WTC11 (cell line): Measurements from ENCODE around the gene INPP5F. TPM values are rescaled to one million over a fixed set of nuclear protein-coding genes. Genes with fewer than 3 reads are reported as not detected.

ENCODE experiments used
- ATAC-seq: fragments of 200-7000 bp; cut with Tn5 transposase; 2 replicates; pipeline ENCODE4 v1.10.0; 2021; ENCODE audit warnings: mild to moderate bottlenecking, moderate library complexity
- CTCF ChIA-PET: fragments of 300-600 bp; sonication (Branson Sonifier 250); formaldehyde crosslinking; loops from one replicate; lab custom pipeline; 2021; ENCODE audit warnings: antibody characterized with exemption; lab: Charles Lee
- POLR2A ChIA-PET: fragments of 350-600 bp; sonication (Branson Sonifier 250); formaldehyde crosslinking; loops from one replicate; lab custom pipeline; 2021; ENCODE audit warnings: antibody characterized with exemption; lab: Charles Lee
- DNase-seq: peaks from one replicate; pipeline ENCODE4 v3.0.0; 2021; ENCODE audit warnings: low spot score
- H3K27ac Mint-ChIP-seq: 2 replicates; pipeline ENCODE4 v1.8.0; 2021; ENCODE audit warnings: mixed read lengths
- H3K27me3 Mint-ChIP-seq: 2 replicates; pipeline ENCODE4 v1.8.0; 2021; ENCODE audit warnings: low read depth, mild to moderate bottlenecking, moderate library complexity, mixed read lengths
- H3K36me3 Mint-ChIP-seq: 2 replicates; pipeline ENCODE4 v1.8.0; 2021; ENCODE audit warnings: mixed read lengths
- H3K4me1 Mint-ChIP-seq: 2 replicates; pipeline ENCODE4 v1.8.0; 2022; ENCODE audit warnings: mixed read lengths
- H3K4me3 Mint-ChIP-seq: 2 replicates; pipeline ENCODE4 v1.8.0; 2021; ENCODE audit warnings: mild to moderate bottlenecking, moderate library complexity, mixed read lengths
- H3K9me3 Mint-ChIP-seq: 2 replicates; pipeline ENCODE4 v1.8.0; 2021; ENCODE audit warnings: mixed read lengths
- ATF6 ChIP-seq: sonication (generic); formaldehyde crosslinking; IDR thresholded peaks from 2 replicates; pipeline ENCODE4 v1.8.1; 2023; ENCODE audit warnings: mild to moderate bottlenecking, missing genetic modification reagents
- CREM ChIP-seq: sonication (generic); formaldehyde crosslinking; IDR thresholded peaks from 2 replicates; pipeline ENCODE4 v1.8.1; 2022; ENCODE audit warnings: mild to moderate bottlenecking, missing genetic modification reagents, moderate library complexity
- CTCF ChIP-seq: fragments of 200-600 bp; IDR thresholded peaks from 2 replicates; pipeline ENCODE4 v1.8.0; 2022; ENCODE audit warnings: antibody characterized with exemption
- E2F5 ChIP-seq: sonication (generic); formaldehyde crosslinking; IDR thresholded peaks from 2 replicates; pipeline ENCODE4 v1.8.1; 2022; ENCODE audit warnings: mild to moderate bottlenecking, moderate library complexity, missing genetic modification reagents
- ELF4 ChIP-seq: sonication (generic); formaldehyde crosslinking; IDR thresholded peaks from 2 replicates; pipeline ENCODE4 v1.8.1; 2022; ENCODE audit warnings: low read depth, mild to moderate bottlenecking, moderate library complexity, missing genetic modification reagents
- FOXJ3 ChIP-seq: sonication (generic); formaldehyde crosslinking; IDR thresholded peaks from 2 replicates; pipeline ENCODE4 v1.9.0; 2021; ENCODE audit warnings: missing genetic modification reagents, mild to moderate bottlenecking, borderline replicate concordance
- IRF2 ChIP-seq: sonication (generic); formaldehyde crosslinking; IDR thresholded peaks from 2 replicates; pipeline ENCODE4 v1.8.0; 2022; ENCODE audit warnings: low read depth, missing genetic modification reagents, borderline replicate concordance
- MXD4 ChIP-seq: fragments of 250-450 bp; sonication (Bioruptor Pico); IDR thresholded peaks from 2 replicates; pipeline ENCODE4 v1.8.0; 2021; ENCODE audit warnings: mild to moderate bottlenecking, moderate library complexity, borderline replicate concordance
- NFE2L1 ChIP-seq: sonication (generic); formaldehyde crosslinking; IDR thresholded peaks from 2 replicates; pipeline ENCODE4 v1.8.1; 2023; ENCODE audit warnings: missing genetic modification reagents
- ZNF232 ChIP-seq: sonication (generic); formaldehyde crosslinking; IDR thresholded peaks from 2 replicates; pipeline ENCODE4 v1.8.0; 2022; ENCODE audit warnings: mild to moderate bottlenecking, missing genetic modification reagents
- ZNF396 ChIP-seq: fragments of 250-450 bp; sonication (Bioruptor Pico); IDR thresholded peaks from 2 replicates; pipeline ENCODE4 v1.8.0; 2021; ENCODE audit warnings: mild to moderate bottlenecking, moderate library complexity, borderline replicate concordance
- ZNF416 ChIP-seq: fragments of 250-450 bp; sonication (Bioruptor Pico); IDR thresholded peaks from 2 replicates; pipeline ENCODE4 v1.9.0; 2021; ENCODE audit warnings: mild to moderate bottlenecking, inconsistent platforms
- ZNF425 ChIP-seq: fragments of 250-450 bp; sonication (Bioruptor Pico); conservative IDR thresholded peaks from 2 replicates; pipeline ENCODE4 v1.9.0; 2021; ENCODE audit warnings: mild to moderate bottlenecking
- ZNF532 ChIP-seq: fragments of 250-450 bp; sonication (Bioruptor Pico); IDR thresholded peaks from 2 replicates; pipeline ENCODE4 v1.9.0; 2021; ENCODE audit warnings: mild to moderate bottlenecking, borderline replicate concordance
- ZSCAN18 ChIP-seq: fragments of 250-450 bp; sonication (Bioruptor Pico); IDR thresholded peaks from 2 replicates; pipeline ENCODE4 v2.1.2; 2022; ENCODE audit warnings: mild to moderate bottlenecking, moderate library complexity
- total RNA-seq: library from RNA; stranded (reverse); gene quantifications from 3 replicates; pipeline ENCODE4 v1.2.3, GENCODE V29; 2021
- TF ChIP-seq, protein P1 (sequence below): sonication (generic); formaldehyde crosslinking; IDR thresholded peaks from 2 replicates; pipeline ENCODE4 v1.8.0; 2022; ENCODE audit warnings: mild to moderate bottlenecking, missing genetic modification reagents

The INPP5F gene
- total RNA-seq, 1 experiment from 2014 or later, result 83.3 TPM

DNA sequence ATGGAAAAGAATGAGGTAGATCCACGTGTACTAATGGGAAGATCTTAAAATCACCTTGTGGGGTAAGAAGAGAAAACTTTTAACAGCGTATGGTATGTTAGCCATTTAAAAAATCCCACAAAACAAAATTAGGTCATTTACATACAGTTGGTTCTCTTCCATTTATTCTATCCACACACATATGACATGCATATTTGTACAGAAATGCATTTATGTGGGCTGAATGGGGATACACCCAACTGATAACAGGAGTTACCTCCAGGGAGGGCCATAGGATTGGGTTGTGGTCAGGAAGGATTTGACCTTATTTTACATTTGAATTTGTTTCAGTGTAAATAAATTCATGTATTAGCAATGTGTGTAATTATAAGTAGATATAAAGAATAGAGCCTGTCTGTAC is 75.3 kb downstream of the INPP5F start:
- CTCF ChIA-PET, result interaction anchor here (1.0 to 1.7 kb wide), 2 partner anchors 50 to 114 kb away, joined by 4 to 8 read pairs; no protein-coding TSS in a partner anchor
- no peak for ATAC-seq
- Mint-ChIP-seq H3K4me3 (no peak overlapping the region), H3K27me3 (no peaks in the 10 kb centered on the region), H3K36me3 (peaks cover 20% of the 10 kb centered on the region), H3K9me3 (no peaks in the 10 kb centered on the region), H3K4me1 (no peaks in the 10 kb centered on the region), H3K27ac (no peak overlapping the region)
- TF ChIP-seq ZNF425 (CRISPR knock-in tag), result no peak
- TF ChIP-seq MXD4 (CRISPR knock-in tag), result no peak
- no peak for TF ChIP-seq E2F5 (CRISPR knock-in tag)
- no peak for TF ChIP-seq ZNF232 (CRISPR knock-in tag)
- TF ChIP-seq ZNF396, result no peak
- TF ChIP-seq ZNF532 (CRISPR knock-in tag), result no peak
- TF ChIP-seq IRF2, result no peak
- no peak for TF ChIP-seq FOXJ3
- TF ChIP-seq CREM (CRISPR knock-in tag), result no peak
- TF ChIP-seq ZNF416 (CRISPR knock-in tag), result no peak
- TF ChIP-seq NFE2L1 (CRISPR knock-in tag), result no peak
- TF ChIP-seq, protein P1, sequence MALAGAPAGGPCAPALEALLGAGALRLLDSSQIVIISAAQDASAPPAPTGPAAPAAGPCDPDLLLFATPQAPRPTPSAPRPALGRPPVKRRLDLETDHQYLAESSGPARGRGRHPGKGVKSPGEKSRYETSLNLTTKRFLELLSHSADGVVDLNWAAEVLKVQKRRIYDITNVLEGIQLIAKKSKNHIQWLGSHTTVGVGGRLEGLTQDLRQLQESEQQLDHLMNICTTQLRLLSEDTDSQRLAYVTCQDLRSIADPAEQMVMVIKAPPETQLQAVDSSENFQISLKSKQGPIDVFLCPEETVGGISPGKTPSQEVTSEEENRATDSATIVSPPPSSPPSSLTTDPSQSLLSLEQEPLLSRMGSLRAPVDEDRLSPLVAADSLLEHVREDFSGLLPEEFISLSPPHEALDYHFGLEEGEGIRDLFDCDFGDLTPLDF (CRISPR knock-in tag), result no peak
- no peak for TF ChIP-seq ZSCAN18 (CRISPR knock-in tag)
- no peak for TF ChIP-seq ELF4 (CRISPR knock-in tag)
- no peak for TF ChIP-seq CTCF
- no peak for TF ChIP-seq ATF6
- POLR2A ChIA-PET, result interaction anchor here (0.5 kb wide), 1 partner anchor 253 kb away, joined by 3 read pairs; no protein-coding TSS in a partner anchor
- DNase-seq, result no peak
